Fibroblast of mammary gland (primary cell): ENCODE measurements around the gene DLEU7.

Experiments used
- DNase-seq: peaks from one replicate; pipeline ENCODE4 v3.0.0-alpha.2; 2010; ENCODE audit warnings: low read depth
- H3K4me3 ChIP-seq: 2 replicates; pipeline ENCODE4 v1.5.1; 2011; ENCODE audit warnings: low read depth, mild to moderate bottlenecking, low read length, moderate library complexity; ENCODE audit not compliant: control insufficient read depth
- CTCF ChIP-seq: conservative IDR thresholded peaks from 2 replicates; pipeline ENCODE4 v1.5.1; 2011; ENCODE audit warnings: low read depth, low read length, inconsistent platforms; ENCODE audit not compliant: control insufficient read depth, insufficient read depth

The DLEU7 gene

GRCh38 chr13:50845211-50845610 is 1.7 kb upstream of the DLEU7 start:
- no peak overlapping the region for H3K4me3 ChIP-seq
- TF ChIP-seq CTCF: no peak
- DNase-seq: peak; percentile 7

GRCh38 chr13:50844084-50844875 is 788 bp upstream of the DLEU7 start:
- no peak for TF ChIP-seq CTCF
- DNase-seq: no peak
- H3K4me3 ChIP-seq: no peak overlapping the region

GRCh38 chr13:50842990-50843256 is 569 bp downstream of the DLEU7 start:
- no peak for TF ChIP-seq CTCF
- H3K4me3 ChIP-seq: no peak overlapping the region
- DNase-seq: no peak

- DNase-seq: no peak
- TF ChIP-seq CTCF: no peak
- no peak overlapping the region for H3K4me3 ChIP-seq
Observed at GRCh38 chr13:50842251-50842989, 1.1 kb downstream of the DLEU7 start.

- DNase-seq: no peak
- no peak overlapping the region for H3K4me3 ChIP-seq
- TF ChIP-seq CTCF: no peak
Observed at GRCh38 chr13:50841786-50842185, 1.7 kb downstream of the DLEU7 start.

GRCh38 chr13:50840284-50840683 is 3.2 kb downstream of the DLEU7 start:
- no peak for DNase-seq
- no peak for TF ChIP-seq CTCF
- no peak overlapping the region for H3K4me3 ChIP-seq

GRCh38 chr13:50839828-50840227 is 3.7 kb downstream of the DLEU7 start:
- no peak for DNase-seq
- TF ChIP-seq CTCF: no peak
- H3K4me3 ChIP-seq: no peak overlapping the region
